H1 (cell line): ENCODE results near the gene MOCS3. TPM values are rescaled to one million over a fixed set of nuclear protein-coding genes. Genes with fewer than 3 reads are reported as not detected.

Experiments
- CTCF ChIA-PET: fragments of 300-600 bp; sonication (Branson Sonifier 250); formaldehyde crosslinking; loops from one replicate; lab custom pipeline; 2021; ENCODE audit not compliant: partially characterized antibody; lab: Charles Lee
- POLR2A ChIA-PET: fragments of 300-600 bp; sonication (Branson Sonifier 250); formaldehyde crosslinking; loops from one replicate; lab custom pipeline; 2021; ENCODE audit warnings: inconsistent platforms; ENCODE audit not compliant: partially characterized antibody; lab: Charles Lee
- DNase-seq, 2 experiments: peaks; one replicate each; pipeline versions ENCODE4 v3.0.0 to v3.0.0-alpha.2; 2010 to 2022; ENCODE audit warnings: low spot score in 2 of 2, low read depth in 1 of 2, mixed read lengths in 1 of 2
- FAIRE-seq: peaks from 2 replicates; lab custom pipeline; 2011; peaks lifted over from hg19 to GRCh38; lab: Jason Lieb, UNC
- H2AFZ ChIP-seq: 2 replicates; pipeline ENCODE4 v1.8.1; 2012; ENCODE audit warnings: low read length, inconsistent platforms
- H2AK5ac ChIP-seq: 2 replicates; pipeline ENCODE4 v1.6.1; 2013; ENCODE audit warnings: low read depth, low read length
- H2BK120ac ChIP-seq: replicated peaks from 2 replicates; pipeline ENCODE3; 2013; ENCODE audit warnings: low read depth, low read length, inconsistent platforms
- H2BK12ac ChIP-seq: 2 replicates; pipeline ENCODE4 v1.6.1; 2013; ENCODE audit warnings: low read depth, low read length
- H2BK15ac ChIP-seq: 2 replicates; pipeline ENCODE4 v1.6.1; 2013; ENCODE audit warnings: low read length
- H2BK20ac ChIP-seq: 2 replicates; pipeline ENCODE4 v1.6.1; 2013; ENCODE audit warnings: low read length
- H2BK5ac ChIP-seq: 2 replicates; pipeline ENCODE4 v1.6.1; 2013; ENCODE audit warnings: low read depth, low read length
- H3K14ac ChIP-seq: 2 replicates; pipeline ENCODE4 v1.6.1; 2013; ENCODE audit warnings: inconsistent platforms; ENCODE audit not compliant: insufficient read length
- H3K18ac ChIP-seq: 2 replicates; pipeline ENCODE4 v1.6.1; 2013; ENCODE audit warnings: low read length; ENCODE audit errors: extremely low read depth
- H3K23ac ChIP-seq: 2 replicates; pipeline ENCODE4 v1.6.1; 2013; ENCODE audit warnings: inconsistent platforms; ENCODE audit not compliant: insufficient read length
- H3K23me2 ChIP-seq: 2 replicates; pipeline ENCODE4 v1.6.1; 2013; ENCODE audit warnings: low read depth, low read length
- H3K27ac ChIP-seq: 2 replicates; pipeline ENCODE4 v1.6.1; 2011; ENCODE audit warnings: low read depth, low read length, inconsistent platforms
- H3K27me3 ChIP-seq, 4 experiments: replicated peaks in 1 of 4; 1 replicate in 1 of 4; 2 replicates in 3 of 4; pipeline versions ENCODE4 v1.6.1 to v1.8.1; 2011 to 2013; ENCODE audit warnings: low read length in 3 of 4, mild to moderate bottlenecking in 3 of 4, inconsistent platforms in 2 of 4, mixed read lengths in 2 of 4, moderate library complexity in 1 of 4; ENCODE audit not compliant: control insufficient read depth in 3 of 4, insufficient read depth in 3 of 4; ENCODE audit errors: extremely low read depth in 1 of 4
- H3K36me3 ChIP-seq, 4 experiments: 2 replicates each; pipeline versions ENCODE4 v1.6.1 to v1.8.1; 2011 to 2013; ENCODE audit warnings: mild to moderate bottlenecking in 4 of 4, low read length in 3 of 4, moderate library complexity in 2 of 4, control low read depth in 1 of 4, inconsistent platforms in 1 of 4; ENCODE audit not compliant: insufficient read depth in 4 of 4, control insufficient read depth in 2 of 4
- H3K4ac ChIP-seq: replicated peaks from 2 replicates; pipeline ENCODE3; 2013; ENCODE audit warnings: low read length, low read depth, mixed read lengths, inconsistent platforms; ENCODE audit not compliant: insufficient read length
- H3K4me1 ChIP-seq, 4 experiments: replicated peaks in 1 of 4; 1 replicate in 1 of 4; 2 replicates in 3 of 4; pipeline versions ENCODE4 v1.6.1 to v1.8.1; 2011 to 2013; ENCODE audit warnings: low read length in 3 of 4, inconsistent platforms in 2 of 4, mixed read lengths in 1 of 4; ENCODE audit not compliant: insufficient read depth in 4 of 4, control insufficient read depth in 3 of 4
- H3K4me2 ChIP-seq, 2 experiments: 2 replicates each; pipeline versions ENCODE4 v1.6.1 to v1.8.1; 2011 to 2013; ENCODE audit warnings: low read depth in 2 of 2, low read length in 2 of 2, control low read depth in 1 of 2, inconsistent platforms in 1 of 2, mild to moderate bottlenecking in 1 of 2; ENCODE audit not compliant: insufficient read depth in 1 of 2
- H3K4me3 ChIP-seq, 4 experiments: fragments of 200-600, 300-600 bp in 1 of 4; sonication (generic), shearing (Covaris generic), sonication (Bioruptor Twin) in 1 of 4; 2 replicates each; pipeline versions ENCODE4 v1.5.1 to v1.8.1; 2011 to 2016; ENCODE audit warnings: low read length in 4 of 4, low read depth in 3 of 4, control low read depth in 2 of 4, inconsistent platforms in 2 of 4, mild to moderate bottlenecking in 2 of 4, mixed read lengths in 1 of 4, moderate library complexity in 1 of 4; ENCODE audit not compliant: insufficient read depth in 2 of 4; ENCODE audit errors: extremely low read depth in 1 of 4
- H3K56ac ChIP-seq: replicated peaks from 2 replicates; pipeline ENCODE3; 2013; ENCODE audit warnings: low read depth, mild to moderate bottlenecking, mixed read lengths, low read length, inconsistent platforms; ENCODE audit not compliant: insufficient read length
- H3K79me1 ChIP-seq: 2 replicates; pipeline ENCODE4 v1.6.1; 2013; ENCODE audit warnings: low read depth, low read length, control low read depth
- H3K79me2 ChIP-seq, 2 experiments: 2 replicates each; pipeline versions ENCODE4 v1.6.1 to v1.8.1; 2012 to 2013; ENCODE audit warnings: low read length in 2 of 2, mild to moderate bottlenecking in 2 of 2, inconsistent platforms in 1 of 2; ENCODE audit not compliant: insufficient read depth in 2 of 2, control insufficient read depth in 1 of 2
- H3K9ac ChIP-seq, 4 experiments: replicated peaks in 1 of 4; 1 replicate in 1 of 4; 2 replicates in 3 of 4; pipeline versions ENCODE4 v1.6.1 to v1.8.1; 2011 to 2013; ENCODE audit warnings: low read depth in 3 of 4, low read length in 3 of 4, control low read depth in 2 of 4, mild to moderate bottlenecking in 2 of 4, moderate library complexity in 2 of 4, inconsistent platforms in 1 of 4; ENCODE audit errors: extremely low read depth in 1 of 4
- H3K9me3 ChIP-seq, 2 experiments: 2 replicates each; pipeline versions ENCODE4 v1.6.1 to v1.8.1; 2012 to 2013; ENCODE audit warnings: mild to moderate bottlenecking in 2 of 2, moderate library complexity in 2 of 2, control low read depth in 1 of 2, inconsistent platforms in 1 of 2, low read depth in 1 of 2, low read length in 1 of 2, mixed read lengths in 1 of 2; ENCODE audit not compliant: insufficient read depth in 2 of 2
- H4K20me1 ChIP-seq, 2 experiments: replicated peaks in 1 of 2; 2 replicates each; pipeline versions ENCODE3 to v1.8.1; 2011 to 2013; ENCODE audit warnings: inconsistent platforms in 2 of 2, low read length in 2 of 2, mild to moderate bottlenecking in 1 of 2; ENCODE audit not compliant: insufficient read depth in 2 of 2, control insufficient read depth in 1 of 2
- H4K5ac ChIP-seq: 2 replicates; pipeline ENCODE4 v1.6.1; 2013; ENCODE audit warnings: low read length, low read depth, mixed read lengths, inconsistent platforms; ENCODE audit not compliant: insufficient read length
- H4K8ac ChIP-seq: 2 replicates; pipeline ENCODE4 v1.8.0; 2013; ENCODE audit warnings: mild to moderate bottlenecking, moderate library complexity, low read length, inconsistent platforms; ENCODE audit not compliant: insufficient read depth; ENCODE audit errors: extremely low read depth
- H4K91ac ChIP-seq: replicated peaks from 2 replicates; pipeline ENCODE3; 2013; ENCODE audit warnings: low read length, mixed read lengths, inconsistent platforms; ENCODE audit not compliant: insufficient read length
- ATF2 ChIP-seq: IDR thresholded peaks from 2 replicates; pipeline ENCODE4 v1.6.1; 2012; ENCODE audit warnings: low read length, inconsistent platforms
- EP300 ChIP-seq, 2 experiments: IDR thresholded peaks; 1 replicate in 1 of 2; 2 replicates in 1 of 2; pipeline ENCODE4 v1.6.1; 2011 to 2012; ENCODE audit warnings: low read depth in 2 of 2, low read length in 2 of 2, mild to moderate bottlenecking in 2 of 2, borderline replicate concordance in 1 of 2, inconsistent platforms in 1 of 2, moderate library complexity in 1 of 2
- KDM1A ChIP-seq: fragments of 200-600, 300-600 bp; sonication (generic); IDR thresholded peaks from 2 replicates; pipeline ENCODE4 v1.7.1; 2016; ENCODE audit warnings: mild to moderate bottlenecking, low read length, borderline replicate concordance
- POU5F1 ChIP-seq: IDR thresholded peaks from 2 replicates; pipeline ENCODE4 v1.6.1; 2011; ENCODE audit warnings: low read depth, mild to moderate bottlenecking, low read length, moderate library complexity
- RXRA ChIP-seq: IDR thresholded peaks from 2 replicates; pipeline ENCODE4 v1.6.1; 2011; ENCODE audit warnings: low read depth, mild to moderate bottlenecking, low read length, moderate library complexity; ENCODE audit not compliant: insufficient read depth
- SIN3A ChIP-seq, 2 experiments: IDR thresholded peaks in 1 of 2; conservative IDR thresholded peaks in 1 of 2; 2 replicates each; pipeline ENCODE4 v1.6.1; 2011 to 2012; ENCODE audit warnings: low read length in 2 of 2, improper control_type of control experiment in 1 of 2, low read depth in 1 of 2, mild to moderate bottlenecking in 1 of 2
- SP2 ChIP-seq: IDR thresholded peaks from 2 replicates; pipeline ENCODE4 v1.6.1; 2012; ENCODE audit warnings: mild to moderate bottlenecking, low read length, inconsistent platforms
- SP4 ChIP-seq: IDR thresholded peaks from 2 replicates; pipeline ENCODE4 v1.6.1; 2012; ENCODE audit warnings: low read length, inconsistent platforms
- USF2 ChIP-seq: IDR thresholded peaks from 2 replicates; pipeline ENCODE4 v1.6.1; 2011; ENCODE audit warnings: low read length, improper control_type of control experiment
- WGBS, 2 experiments: shearing (Covaris generic) in 1 of 2; methylation state at CpG; one replicate each; pipeline versions ENCODE4 v1.1.6 to v1.1.7; 2013 to 2015; ENCODE audit warnings: low lambda C conversion rate in 2 of 2, mixed read lengths in 2 of 2, inconsistent platforms in 1 of 2, low coverage in 1 of 2, missing lambda C conversion rate in 1 of 2; ENCODE audit not compliant: insufficient replicate concordance in 2 of 2, insufficient coverage in 1 of 2, insufficient read length in 1 of 2; ENCODE audit errors: extremely low coverage in 1 of 2, missing lambda C conversion rate in 1 of 2; 5-methylcytosine and 5-hydroxymethylcytosine counted together
- polyA plus RNA-seq, 7 experiments: library from polyadenylated mRNA; depleted of rRNA in 3 of 7; stranded (reverse) in 5 of 7; unstranded in 2 of 7; fragments of >200 nt in 5 of 7; fragments of 200-250 nt in 2 of 7; gene quantifications; 1 replicate in 5 of 7; 2 replicates in 1 of 7; 4 replicates in 1 of 7; pipeline versions ENCODE4 v1.2.1 to v1.2.3, GENCODE V29; 2011 to 2013; ENCODE audit warnings: missing spikeins in 2 of 7, mixed read lengths in 2 of 7
- total RNA-seq: library from RNA; stranded (reverse); fragmentation: NEBNext Ultra II Directional; extraction: Animal tissue kit (Norgen Biotek cat#: 25700); gene quantifications from 2 replicates; pipeline ENCODE4 v1.2.1, GENCODE V29; 2021
- TF ChIP-seq, protein P1 (sequence below): IDR thresholded peaks from 2 replicates; pipeline ENCODE4 v1.6.1; 2012; ENCODE audit warnings: inconsistent platforms

Gene MOCS3
- total and polyA plus RNA-seq, 2 of the 8 experiments (the other 6 are each of a cell fraction or from before 2014, with no cell fraction given), result 6.2 to 6.3 TPM

GRCh38 chr20:50969435-50969834 is 10.8 kb downstream of the MOCS3 start:
- H2AFZ ChIP-seq, result no peak overlapping the region
- no peaks in the 10 kb centered on the region for H3K9me3 ChIP-seq
- no peak overlapping the region for H3K4ac ChIP-seq
- H3K23me2 ChIP-seq, result no peaks in the 10 kb centered on the region
- H3K79me2 ChIP-seq, result no peaks in the 10 kb centered on the region
- H3K4me1 ChIP-seq, result peaks cover 0 to 2% (median 0%) of the 10 kb centered on the region in 4 experiments; a peak in 1 of 7 replicates
- DNase-seq (no peak), FAIRE-seq (no peak)
- 84% methylated on average over 5 of the region's 5 CpGs; no CpG with 5 or more reads in 1 of the 2 experiments for WGBS, 2 experiments
- no peaks in the 10 kb centered on the region for H4K20me1 ChIP-seq
- no peak overlapping the region for H4K8ac ChIP-seq
- no peak overlapping the region for H2BK12ac ChIP-seq
- no peak overlapping the region for H4K5ac ChIP-seq
- no peaks in the 10 kb centered on the region for H3K36me3 ChIP-seq
- H2BK120ac ChIP-seq, result no peak overlapping the region
- H3K9ac ChIP-seq, result no peak overlapping the region
- no peak overlapping the region for H3K14ac ChIP-seq
- H3K18ac ChIP-seq, result no peak overlapping the region
- no peak overlapping the region for H2BK5ac ChIP-seq
- H2BK15ac ChIP-seq, result no peak overlapping the region
- H4K91ac ChIP-seq, result no peak overlapping the region
- ChIA-PET CTCF (interaction anchor here (0.9 to 1.7 kb wide), 3 partner anchors 11 to 23 kb away, joined by 3 to 5 read pairs (median 4); partner anchors contain the start of genes DPM1 and MOCS3), POLR2A (interaction anchor here (1.5 kb wide), 1 partner anchor 38 kb away, joined by 5 read pairs; the partner anchor contains the start of gene ADNP)
- no peaks in the 10 kb centered on the region for H3K79me1 ChIP-seq
- H2BK20ac ChIP-seq, result no peak overlapping the region
- H3K27me3 ChIP-seq, result no peaks in the 10 kb centered on the region
- H3K56ac ChIP-seq, result no peak overlapping the region
- H3K23ac ChIP-seq, result no peak overlapping the region
- H3K27ac ChIP-seq, result no peak overlapping the region
- H2AK5ac ChIP-seq, result no peak overlapping the region
- no peak overlapping the region for H3K4me3 ChIP-seq
- H3K4me2 ChIP-seq, result no peak overlapping the region
- TF ChIP-seq SIN3A (conservative IDR thresholded peaks at IDR 0.05 in 1 of 2, IDR thresholded peaks at IDR 0.05 in 1 of 2; ENCODE audit: low read depth in 1 of 2, low read length in 2 of 2) (no peak), POU5F1 (no peak), SP2 (no peak), ATF2 (no peak), SP4 (no peak), KDM1A (no peak), EP300 (IDR thresholded peaks at IDR 0.05; ENCODE audit: borderline replicate concordance in 1 of 2, low read depth in 2 of 2, low read length in 2 of 2) (no peak), RXRA (no peak), USF2 (no peak)
- TF ChIP-seq, protein P1, sequence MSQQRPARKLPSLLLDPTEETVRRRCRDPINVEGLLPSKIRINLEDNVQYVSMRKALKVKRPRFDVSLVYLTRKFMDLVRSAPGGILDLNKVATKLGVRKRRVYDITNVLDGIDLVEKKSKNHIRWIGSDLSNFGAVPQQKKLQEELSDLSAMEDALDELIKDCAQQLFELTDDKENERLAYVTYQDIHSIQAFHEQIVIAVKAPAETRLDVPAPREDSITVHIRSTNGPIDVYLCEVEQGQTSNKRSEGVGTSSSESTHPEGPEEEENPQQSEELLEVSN, result no peak
